ENCODE data around the gene RAD51B. TPM values are rescaled to one million over a fixed set of nuclear protein-coding genes. Genes with fewer than 3 reads are reported as not detected.
A peak's percentile ranks its signal among the peaks of the same experiment; 100 is the strongest.

RAD51B gene
- total and polyA plus RNA-seq, 2 of the 13 experiments (the other 11 are each of a cell fraction or from before 2014, with no cell fraction given): 7.0 to 9.5 TPM

DNA sequence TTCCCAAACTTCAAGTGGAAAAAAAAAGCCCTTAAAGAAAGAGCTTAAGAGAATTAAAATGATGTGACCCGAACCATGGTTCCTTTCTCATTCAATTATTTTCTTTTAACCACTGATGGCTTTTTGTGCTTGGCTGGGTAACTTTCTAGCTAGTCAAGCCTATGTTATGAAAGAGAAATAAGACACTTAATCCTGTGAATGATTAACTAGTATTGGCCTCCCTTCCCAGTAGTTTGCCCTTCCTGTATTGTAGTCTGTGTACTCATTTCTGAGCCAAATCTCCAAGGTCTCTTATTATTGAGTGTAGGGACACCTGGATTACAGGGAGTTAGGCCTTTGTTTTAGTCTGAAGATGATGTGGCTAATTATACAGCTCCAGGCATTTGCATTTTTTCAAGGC, 353.0 kb downstream of the RAD51B start (continued):
- TF ChIP-seq ZNF512B (CRISPR knock-in tag; IDR thresholded peaks at IDR 0.05; ENCODE audit: borderline replicate concordance): no peak
- TF ChIP-seq ZNF512 (CRISPR knock-in tag; IDR thresholded peaks at IDR 0.05): no peak
- TF ChIP-seq, protein P1, sequence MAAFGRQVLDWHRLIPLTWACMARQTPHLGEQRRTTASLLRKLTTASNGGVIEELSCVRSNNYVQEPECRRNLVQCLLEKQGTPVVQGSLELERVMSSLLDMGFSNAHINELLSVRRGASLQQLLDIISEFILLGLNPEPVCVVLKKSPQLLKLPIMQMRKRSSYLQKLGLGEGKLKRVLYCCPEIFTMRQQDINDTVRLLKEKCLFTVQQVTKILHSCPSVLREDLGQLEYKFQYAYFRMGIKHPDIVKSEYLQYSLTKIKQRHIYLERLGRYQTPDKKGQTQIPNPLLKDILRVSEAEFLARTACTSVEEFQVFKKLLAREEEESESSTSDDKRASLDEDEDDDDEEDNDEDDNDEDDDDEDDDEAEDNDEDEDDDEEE (CRISPR knock-in tag; IDR thresholded peaks at IDR 0.05): no peak
- TF ChIP-seq, protein P2, sequence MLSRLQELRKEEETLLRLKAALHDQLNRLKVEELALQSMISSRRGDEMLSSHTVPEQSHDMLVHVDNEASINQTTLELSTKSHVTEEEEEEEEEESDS (CRISPR knock-in tag; IDR thresholded peaks at IDR 0.05; ENCODE audit: borderline replicate concordance): no peak
- TF ChIP-seq YY1 (IDR thresholded peaks at IDR 0.05; ENCODE audit: insufficient read depth, insufficient replicate concordance, low read depth, low read length): peak; percentile 13
- TF ChIP-seq MAX (IDR thresholded peaks at IDR 0.05): no peak
- no peak for TF ChIP-seq ZNF672 (CRISPR knock-in tag; IDR thresholded peaks at IDR 0.05)

Measured in HepG2 (cell line).